PC-9 (cell line): Measurements from ENCODE around the gene AFAP1L2. TPM values are rescaled to one million over a fixed set of nuclear protein-coding genes. Genes with fewer than 3 reads are reported as not detected.

Source experiments
- BruUV-seq: library from RNA; stranded (reverse); fragments of 400-500 nt; replicated peaks from 2 replicates; lab custom pipeline; 2021; lab: Mats Ljungman, UMichigan
- CTCF ChIA-PET: fragments of 300-600 bp; sonication (Branson Sonifier 250); formaldehyde crosslinking; loops from one replicate; lab custom pipeline; 2022; ENCODE audit warnings: antibody characterized with exemption; lab: Charles Lee
- POLR2A ChIA-PET: fragments of 300-600 bp; sonication (Branson Sonifier 250); formaldehyde crosslinking; loops from one replicate; lab custom pipeline; 2022; ENCODE audit warnings: antibody characterized with exemption; ENCODE audit not compliant: unreplicated experiment; lab: Charles Lee
- DNase-seq, 2 experiments: peaks; one replicate each; pipeline versions ENCODE4 v3.0.0 to v3.0.0-alpha.2; 2015 to 2022; ENCODE audit warnings: mixed read lengths in 1 of 2
- H2AFZ ChIP-seq: fragments of 200-600 bp; sonication (generic); 2 replicates; pipeline ENCODE4 v1.8.1; 2017; ENCODE audit warnings: antibody characterized with exemption
- H3F3A ChIP-seq: fragments of 200-600 bp; sonication (generic); 2 replicates; pipeline ENCODE4 v1.8.1; 2017; ENCODE audit warnings: antibody characterized with exemption, mild to moderate bottlenecking, low read depth; ENCODE audit not compliant: insufficient read depth
- H3K27ac ChIP-seq: fragments of 200-600 bp; sonication (generic); 2 replicates; pipeline ENCODE4 v1.6.1; 2016; ENCODE audit warnings: mixed run types
- H3K27me3 ChIP-seq: fragments of 200-600 bp; sonication (generic); 2 replicates; pipeline ENCODE4 v1.6.1; 2016; ENCODE audit warnings: low read depth, mixed run types; ENCODE audit not compliant: insufficient read depth
- H3K36me3 ChIP-seq: fragments of 200-600 bp; sonication (generic); 2 replicates; pipeline ENCODE4 v1.6.1; 2016; ENCODE audit warnings: low read depth, mixed run types
- H3K4me1 ChIP-seq: fragments of 200-600 bp; sonication (generic); replicated peaks from 2 replicates; pipeline ENCODE4 v1.6.1; 2016; ENCODE audit warnings: mixed run types; ENCODE audit not compliant: insufficient read depth
- H3K4me2 ChIP-seq: fragments of 200-600 bp; sonication (generic); 2 replicates; pipeline ENCODE4 v1.6.1; 2017; ENCODE audit warnings: mixed run types
- H3K4me3 ChIP-seq: fragments of 200-600 bp; sonication (generic); 2 replicates; pipeline ENCODE4 v1.6.1; 2016; ENCODE audit warnings: mixed run types
- H3K79me2 ChIP-seq: fragments of 200-600 bp; sonication (generic); 2 replicates; pipeline ENCODE4 v1.6.1; 2017; ENCODE audit warnings: low read depth, mixed run types
- H3K9me2 ChIP-seq: fragments of 200-600 bp; sonication (generic); 2 replicates; pipeline ENCODE4 v1.8.1; 2017; ENCODE audit warnings: mild to moderate bottlenecking; ENCODE audit not compliant: insufficient read depth
- H3K9me3 ChIP-seq: fragments of 200-600 bp; sonication (generic); 2 replicates; pipeline ENCODE4 v1.8.1; 2016; ENCODE audit warnings: low read depth; ENCODE audit not compliant: insufficient read depth
- H4K20me1 ChIP-seq: fragments of 200-600 bp; sonication (generic); 2 replicates; pipeline ENCODE4 v1.8.1; 2017; ENCODE audit not compliant: insufficient read depth
- EZH2 ChIP-seq: fragments of 200-600 bp; sonication (generic); IDR thresholded peaks from 2 replicates; pipeline ENCODE4 v1.8.0; 2017; ENCODE audit warnings: antibody characterized with exemption, low read depth
- intact Hi-C: fragments of 100-400 bp; cut with micrococcal nuclease; formaldehyde crosslinking; loops from one replicate; pipeline ENCODE4 v1.10.0; 2022; ENCODE audit not compliant: unreplicated experiment
- total RNA-seq: library from RNA; stranded (reverse); gene quantifications from 2 replicates; pipeline ENCODE4 v1.2.3, GENCODE V29; 2021
- TF ChIP-seq, protein P1 (sequence below): fragments of 200-600 bp; sonication (generic); conservative IDR thresholded peaks from 2 replicates; pipeline ENCODE4 v1.6.1; 2017; ENCODE audit warnings: mixed run types, antibody characterized with exemption, mild to moderate bottlenecking, moderate library complexity

AFAP1L2 gene
- total RNA-seq, 1 experiment from 2014 or later: 35.4 TPM

GRCh38 chr10:114405011-114405350 is 679 bp upstream of the AFAP1L2 start:
- intact Hi-C loops: no loop called here
- Histone ChIP-seq H3F3A (peaks cover 16% of the 10 kb centered on the region), H3K9me3 (no peaks in the 10 kb centered on the region), H3K27me3 (no peaks in the 10 kb centered on the region), H3K4me3 (peak overlapping the region; percentile 75), H4K20me1 (no peaks in the 10 kb centered on the region), H2AFZ (peak overlapping the region; percentile 92), H3K27ac (peak overlapping the region; percentile 69), H3K9me2 (no peaks in the 10 kb centered on the region), H3K79me2 (peaks cover 37% of the 10 kb centered on the region), H3K4me2 (peak overlapping the region; percentile 92), H3K36me3 (no peaks in the 10 kb centered on the region), H3K4me1 (peaks cover 42% of the 10 kb centered on the region)
- POLR2A ChIA-PET: interaction anchor here (0.5 kb wide), 1 partner anchor 136 kb away, joined by 3 read pairs; no protein-coding TSS in a partner anchor
- BruUV-seq: TSS peak; percentile 74
- no peak for TF ChIP-seq EZH2
- TF ChIP-seq, protein P1, sequence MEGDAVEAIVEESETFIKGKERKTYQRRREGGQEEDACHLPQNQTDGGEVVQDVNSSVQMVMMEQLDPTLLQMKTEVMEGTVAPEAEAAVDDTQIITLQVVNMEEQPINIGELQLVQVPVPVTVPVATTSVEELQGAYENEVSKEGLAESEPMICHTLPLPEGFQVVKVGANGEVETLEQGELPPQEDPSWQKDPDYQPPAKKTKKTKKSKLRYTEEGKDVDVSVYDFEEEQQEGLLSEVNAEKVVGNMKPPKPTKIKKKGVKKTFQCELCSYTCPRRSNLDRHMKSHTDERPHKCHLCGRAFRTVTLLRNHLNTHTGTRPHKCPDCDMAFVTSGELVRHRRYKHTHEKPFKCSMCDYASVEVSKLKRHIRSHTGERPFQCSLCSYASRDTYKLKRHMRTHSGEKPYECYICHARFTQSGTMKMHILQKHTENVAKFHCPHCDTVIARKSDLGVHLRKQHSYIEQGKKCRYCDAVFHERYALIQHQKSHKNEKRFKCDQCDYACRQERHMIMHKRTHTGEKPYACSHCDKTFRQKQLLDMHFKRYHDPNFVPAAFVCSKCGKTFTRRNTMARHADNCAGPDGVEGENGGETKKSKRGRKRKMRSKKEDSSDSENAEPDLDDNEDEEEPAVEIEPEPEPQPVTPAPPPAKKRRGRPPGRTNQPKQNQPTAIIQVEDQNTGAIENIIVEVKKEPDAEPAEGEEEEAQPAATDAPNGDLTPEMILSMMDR: no peak
- CTCF ChIA-PET: interaction anchor here (0.7 kb wide), 1 partner anchor 15 kb away, joined by 3 read pairs; no protein-coding TSS in a partner anchor
- DNase-seq: peak; percentile 41 to 68

DNA sequence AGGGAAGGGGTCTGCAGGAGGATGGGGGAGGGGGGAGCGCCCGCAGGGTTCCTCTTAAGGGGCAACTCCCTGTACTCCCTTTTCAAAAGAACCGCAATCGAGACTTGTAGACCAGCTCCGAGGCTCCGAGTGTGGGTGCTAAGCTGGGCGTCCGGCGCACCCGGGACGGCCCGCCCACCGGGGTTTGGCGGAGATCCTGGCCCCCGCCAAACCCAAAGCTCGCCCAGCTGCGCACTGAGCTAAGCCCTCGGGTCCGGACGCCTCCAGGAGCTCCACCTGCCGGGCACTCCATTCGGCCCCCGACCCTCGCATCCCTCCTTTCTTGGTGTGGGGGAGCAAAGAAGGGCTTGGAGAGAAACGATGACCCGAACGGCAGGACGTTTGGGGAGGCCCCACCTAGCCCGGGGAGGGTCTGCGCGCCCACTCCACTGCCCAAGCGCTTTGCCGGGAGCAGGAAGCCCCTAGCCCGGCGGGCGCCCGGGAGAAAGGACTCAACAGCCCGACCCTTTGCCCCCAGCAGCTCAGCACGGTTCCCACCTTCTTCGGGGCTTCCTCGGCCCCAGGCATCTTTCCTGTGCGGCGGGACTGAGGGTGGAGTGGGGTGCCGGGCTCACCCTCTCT is 651 bp downstream of the AFAP1L2 start:
- peak overlapping the region; percentile 92 for H3K4me2 ChIP-seq
- intact Hi-C loops: loop anchor here (2.0 to 5.0 kb wide), 3 partner anchors 56 to 97 kb away; no protein-coding TSS in a partner anchor
- no peaks in the 10 kb centered on the region for H4K20me1 ChIP-seq
- H3K27me3 ChIP-seq: no peaks in the 10 kb centered on the region
- H3K36me3 ChIP-seq: no peaks in the 10 kb centered on the region
- POLR2A ChIA-PET: interaction anchor here (0.5 to 1.0 kb wide), 6 partner anchors 9 to 164 kb away, joined by 3 to 7 read pairs (median 4); no protein-coding TSS in a partner anchor
- BruUV-seq: no TSS peak
- H2AFZ ChIP-seq: peak overlapping the region; percentile 66
- CTCF ChIA-PET: interaction anchor here (0.8 to 1.4 kb wide), 2 partner anchors 33 to 99 kb away, joined by 4 to 6 read pairs; no protein-coding TSS in a partner anchor
- H3K9me3 ChIP-seq: no peaks in the 10 kb centered on the region
- peaks cover 32% of the 10 kb centered on the region for H3K4me1 ChIP-seq
- peak overlapping the region; percentile 75 for H3K4me3 ChIP-seq
- peaks cover 9% of the 10 kb centered on the region for H3F3A ChIP-seq
- H3K9me2 ChIP-seq: no peaks in the 10 kb centered on the region
- peak overlapping the region; percentile 46 for H3K27ac ChIP-seq
- H3K79me2 ChIP-seq: peaks cover 48% of the 10 kb centered on the region
- TF ChIP-seq, protein P1: peak; percentile 37; the same call in 1 of the 2 replicates
- TF ChIP-seq EZH2: no peak
- peak in 1 of 2 experiments; percentile 36 for DNase-seq

- Histone ChIP-seq H3F3A (peaks cover 6% of the 10 kb centered on the region; the same call in 1 of the 2 replicates), H3K36me3 (no peaks in the 10 kb centered on the region), H2AFZ (peak overlapping the region; percentile 66), H3K9me3 (no peaks in the 10 kb centered on the region), H4K20me1 (no peaks in the 10 kb centered on the region), H3K4me1 (peaks cover 25% of the 10 kb centered on the region), H3K9me2 (no peaks in the 10 kb centered on the region), H3K4me2 (peak overlapping the region; percentile 92), H3K27me3 (no peaks in the 10 kb centered on the region), H3K79me2 (peaks cover 48% of the 10 kb centered on the region), H3K4me3 (peak overlapping the region; percentile 75), H3K27ac (peak overlapping the region; percentile 46)
- TSS peak; percentile 35 for BruUV-seq
- TF ChIP-seq, protein P1: no peak
- TF ChIP-seq EZH2: no peak
- peak in 1 of 2 experiments; percentile 45 for DNase-seq
- POLR2A ChIA-PET: interaction anchor here (0.5 to 1.0 kb wide), 7 partner anchors 10 to 413 kb away, joined by 3 to 10 read pairs (median 5); no protein-coding TSS in a partner anchor
- CTCF ChIA-PET: interaction anchor here (0.8 to 1.4 kb wide), 2 partner anchors 34 to 99 kb away, joined by 4 to 6 read pairs; no protein-coding TSS in a partner anchor
- intact Hi-C loops: loop anchor here (2.0 to 5.0 kb wide), 3 partner anchors 56 to 96 kb away; no protein-coding TSS in a partner anchor
Measured at GRCh38 chr10:114402871-114403540, 1.3 kb downstream of the AFAP1L2 start.
